Smooth muscle cell (in vitro differentiated cells): ENCODE data around the gene RNF141. TPM values are rescaled to one million over a fixed set of nuclear protein-coding genes. Genes with fewer than 3 reads are reported as not detected.
A peak's percentile ranks its signal among the peaks of the same experiment; 100 is the strongest.

ENCODE experiments used
- DNase-seq: peaks from one replicate; lab custom pipeline; 2025; ENCODE audit not compliant: unreplicated experiment; lab: John Stamatoyannopoulos, UW
- H2AFZ ChIP-seq: fragments of 200-600 bp; sonication (generic); 2 replicates; pipeline ENCODE4 v1.6.0; 2016; ENCODE audit warnings: antibody characterized with exemption, low read depth, mild to moderate bottlenecking
- H3F3A ChIP-seq: fragments of 200-600 bp; sonication (generic); 2 replicates; pipeline ENCODE4 v1.6.0; 2017; ENCODE audit warnings: antibody characterized with exemption, low read depth
- H3K27ac ChIP-seq: fragments of 200-600 bp; sonication (generic); 2 replicates; pipeline ENCODE4 v1.5.1; 2016; ENCODE audit warnings: low read depth, mild to moderate bottlenecking
- H3K27me3 ChIP-seq: fragments of 200-600 bp; sonication (generic); 2 replicates; pipeline ENCODE4 v1.6.1; 2016; ENCODE audit warnings: low read depth, mild to moderate bottlenecking
- H3K36me3 ChIP-seq: fragments of 200-600 bp; sonication (generic); 2 replicates; pipeline ENCODE4 v1.5.1; 2016; ENCODE audit warnings: low read depth
- H3K4me1 ChIP-seq: fragments of 200-600 bp; sonication (generic); 2 replicates; pipeline ENCODE4 v1.5.1; 2016; ENCODE audit warnings: low read depth
- H3K4me2 ChIP-seq: fragments of 200-600 bp; sonication (generic); 2 replicates; pipeline ENCODE4 v1.6.0; 2016; ENCODE audit warnings: mild to moderate bottlenecking
- H3K4me3 ChIP-seq: fragments of 200-600 bp; sonication (generic); 2 replicates; pipeline ENCODE4 v1.5.1; 2016; ENCODE audit warnings: mild to moderate bottlenecking
- H3K79me2 ChIP-seq: fragments of 200-600 bp; sonication (generic); 2 replicates; pipeline ENCODE4 v1.6.0; 2016; ENCODE audit warnings: low read depth, mild to moderate bottlenecking
- H3K9ac ChIP-seq: fragments of 200-600 bp; sonication (generic); 2 replicates; pipeline ENCODE4 v1.6.0; 2016; ENCODE audit warnings: low read depth
- H3K9me3 ChIP-seq: fragments of 200-600 bp; sonication (generic); replicated peaks from 2 replicates; pipeline ENCODE4 v1.5.1; 2016; ENCODE audit warnings: low read depth
- H4K20me1 ChIP-seq: fragments of 200-600 bp; sonication (generic); 2 replicates; pipeline ENCODE4 v1.6.0; 2016; ENCODE audit warnings: low read depth
- CTCF ChIP-seq: fragments of 200-600 bp; sonication (generic); IDR thresholded peaks from 2 replicates; pipeline ENCODE4 v1.5.1; 2017; ENCODE audit warnings: borderline replicate concordance, mild to moderate bottlenecking, antibody characterized with exemption; ENCODE audit not compliant: insufficient read depth, poor library complexity, severe bottlenecking
- WGBS: methylation state at CpG from one replicate; pipeline ENCODE4 v1.1.7; 2016; ENCODE audit warnings: low lambda C conversion rate; 5-methylcytosine and 5-hydroxymethylcytosine counted together
- polyA plus RNA-seq: library from polyadenylated mRNA; unstranded; fragments of >200 nt; fragmentation: Nextera tagmentation; extraction: Ambion mirVana; gene quantifications from 2 replicates; pipeline ENCODE4 v1.2.1, GENCODE V29; 2016
- total RNA-seq: library from RNA; depleted of rRNA; stranded (reverse); fragments of >200 nt; gene quantifications from 2 replicates; pipeline ENCODE4 v1.2.3, GENCODE V29; 2014

Gene RNF141
- total and polyA plus RNA-seq, 2 experiments from 2014 or later, result 16.2 to 24.4 TPM

GRCh38 chr11:10490398-10491241, 50.4 kb downstream of the RNF141 start:
- Histone ChIP-seq H3K4me2 (no peak overlapping the region), H3K79me2 (no peaks in the 10 kb centered on the region), H3K9ac (no peak overlapping the region), H3K27ac (peak overlapping the region; percentile 20), H3K27me3 (no peaks in the 10 kb centered on the region), H3K4me3 (no peak overlapping the region), H2AFZ (no peak overlapping the region), H3K4me1 (peaks cover 9% of the 10 kb centered on the region), H3K9me3 (no peaks in the 10 kb centered on the region), H3K36me3 (no peaks in the 10 kb centered on the region), H4K20me1 (no peaks in the 10 kb centered on the region), H3F3A (no peaks in the 10 kb centered on the region)
- no peak for DNase-seq
- WGBS, result 64% methylated on average over 13 of the region's 13 CpGs
- no peak for TF ChIP-seq CTCF

GRCh38 chr11:10490032-10490397, 51.0 kb downstream of the RNF141 start:
- Histone ChIP-seq H3F3A (no peaks in the 10 kb centered on the region), H3K27me3 (no peaks in the 10 kb centered on the region), H3K4me3 (no peak overlapping the region), H3K36me3 (no peaks in the 10 kb centered on the region), H3K9me3 (no peaks in the 10 kb centered on the region), H3K9ac (no peak overlapping the region), H3K79me2 (no peaks in the 10 kb centered on the region), H3K4me1 (peaks cover 9% of the 10 kb centered on the region), H2AFZ (no peak overlapping the region), H4K20me1 (no peaks in the 10 kb centered on the region), H3K4me2 (no peak overlapping the region), H3K27ac (no peak overlapping the region)
- WGBS, result 96% methylated on average over 5 of the region's 5 CpGs
- no peak for TF ChIP-seq CTCF
- DNase-seq, result no peak

GRCh38 chr11:10488934-10489691, 51.9 kb downstream of the RNF141 start:
- WGBS, result 93% methylated on average over 11 of the region's 11 CpGs
- H3K79me2 ChIP-seq, result no peaks in the 10 kb centered on the region
- H3K27me3 ChIP-seq, result no peaks in the 10 kb centered on the region
- no peak for DNase-seq
- H3K27ac ChIP-seq, result no peak overlapping the region
- no peak overlapping the region for H3K4me3 ChIP-seq
- peaks cover 9% of the 10 kb centered on the region for H3K4me1 ChIP-seq
- no peaks in the 10 kb centered on the region for H4K20me1 ChIP-seq
- H3K9me3 ChIP-seq, result no peaks in the 10 kb centered on the region
- H3K9ac ChIP-seq, result no peak overlapping the region
- H3F3A ChIP-seq, result no peaks in the 10 kb centered on the region
- H3K36me3 ChIP-seq, result no peaks in the 10 kb centered on the region
- no peak overlapping the region for H2AFZ ChIP-seq
- no peak overlapping the region for H3K4me2 ChIP-seq
- no peak for TF ChIP-seq CTCF
